HG02840 (cell line): ENCODE data around the gene TNIP1.
A peak's percentile ranks its signal among the peaks of the same experiment; 100 is the strongest.

Experiments
- ATAC-seq: cut with Tn5 transposase; IDR thresholded peaks from one replicate; pipeline ENCODE4 v1.9.1; 2021; ENCODE audit warnings: mild to moderate bottlenecking, moderate library complexity, moderate number of reproducible peaks; ENCODE audit not compliant: unreplicated experiment, low FRiP score

The TNIP1 gene

GRCh38 chr5:151068433-151069197 lies 12.2 kb downstream of the TNIP1 start:
- ATAC-seq, result no peak

- ATAC-seq, result no peak
Observed at GRCh38 chr5:151067632-151068432, 13.0 kb downstream of the TNIP1 start.

GRCh38 chr5:151066920-151067319 lies 13.9 kb downstream of the TNIP1 start:
- ATAC-seq, result no peak

- ATAC-seq, result no peak
Observed at GRCh38 chr5:151065609-151066008, 15.2 kb downstream of the TNIP1 start.

GRCh38 chr5:151064916-151065499 lies 15.8 kb downstream of the TNIP1 start:
- ATAC-seq, result no peak

GRCh38 chr5:151063142-151063989 lies 17.5 kb downstream of the TNIP1 start:
- ATAC-seq, result no peak

GRCh38 chr5:151062405-151063141 lies 18.3 kb downstream of the TNIP1 start:
- no peak for ATAC-seq

- no peak for ATAC-seq
Observed at GRCh38 chr5:151060742-151061141, 20.1 kb downstream of the TNIP1 start.

- no peak for ATAC-seq
Observed at GRCh38 chr5:151058891-151059489, 21.8 kb downstream of the TNIP1 start.

- no peak for ATAC-seq
Observed at GRCh38 chr5:151058301-151058700, 22.5 kb downstream of the TNIP1 start.

- no peak for ATAC-seq
Observed at GRCh38 chr5:151056379-151057325, 24.2 kb downstream of the TNIP1 start.

- no peak for ATAC-seq
Observed at GRCh38 chr5:151055336-151055735, 25.5 kb downstream of the TNIP1 start.

- ATAC-seq, result no peak
Observed at GRCh38 chr5:151054709-151055108, 26.1 kb downstream of the TNIP1 start.

- ATAC-seq, result no peak
Observed at GRCh38 chr5:151053796-151054462, 26.9 kb downstream of the TNIP1 start.

- no peak for ATAC-seq
Observed at GRCh38 chr5:151052836-151053235, 28.0 kb downstream of the TNIP1 start.

- ATAC-seq, result peak; percentile 7
Observed at GRCh38 chr5:151051931-151052608, 28.8 kb downstream of the TNIP1 start.
